ENCODE data around the gene COL23A1.

Gene COL23A1

DNA sequence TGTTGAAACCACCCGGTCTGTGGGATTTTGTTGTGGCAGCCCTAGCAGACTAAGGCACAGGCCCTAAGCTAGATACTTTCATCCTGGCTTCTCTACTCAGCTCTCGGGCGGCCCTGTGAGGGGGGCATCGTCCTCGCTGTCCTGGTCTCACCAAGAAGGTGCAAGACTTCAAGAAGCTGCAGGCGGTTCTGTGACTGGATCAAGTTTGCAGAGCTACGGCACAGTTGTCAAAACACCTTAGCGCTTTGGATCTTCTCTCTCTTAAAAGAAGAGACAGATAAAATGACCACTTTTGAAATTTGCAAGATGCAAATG lies 238.2 kb downstream of the COL23A1 start:
- in situ Hi-C loops (cut with HindIII; ENCODE audit: low sequenced_read_pairs), result no loop called here

DNA sequence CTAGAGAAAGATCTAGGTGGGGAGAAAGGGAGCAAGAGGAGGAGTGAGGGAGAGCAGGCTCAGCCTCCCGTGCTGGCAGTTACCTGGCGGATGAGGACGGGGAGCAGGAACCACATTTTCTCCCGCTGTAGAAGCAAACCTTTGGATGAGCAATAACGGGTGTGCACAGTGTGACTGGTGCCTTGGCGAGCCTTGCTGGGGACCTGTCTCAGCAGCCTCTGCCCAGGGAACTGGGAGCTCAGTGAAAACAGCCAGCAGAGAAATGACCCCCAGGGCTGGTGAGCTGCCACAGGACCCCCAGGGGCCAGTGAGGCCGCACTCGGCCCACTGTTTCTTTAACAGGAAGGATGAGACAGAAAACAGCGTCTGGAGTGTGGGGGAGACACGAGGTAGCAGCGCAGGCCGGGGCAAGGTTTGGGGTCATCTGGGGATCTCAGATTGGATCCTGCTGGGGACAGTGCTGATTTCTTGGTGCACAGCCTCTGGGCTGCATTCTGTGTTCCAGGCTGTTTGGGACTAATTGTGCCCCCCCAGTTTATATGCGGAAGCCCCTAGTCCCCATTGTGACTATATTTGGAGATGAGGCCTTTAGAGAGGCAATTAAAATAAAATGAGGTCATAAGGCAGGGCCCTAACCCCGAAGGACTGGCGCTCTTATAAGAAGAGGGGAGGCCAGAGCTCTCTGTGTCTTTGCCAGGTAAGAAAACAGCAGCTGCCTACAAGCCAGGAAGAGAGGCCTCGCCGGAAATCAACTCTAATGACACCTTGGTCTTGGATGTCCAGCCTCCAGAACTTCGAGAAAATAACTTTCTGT lies 238.8 kb downstream of the COL23A1 start:
- in situ Hi-C loops (cut with HindIII; ENCODE audit: low sequenced_read_pairs), result no loop called here

DNA sequence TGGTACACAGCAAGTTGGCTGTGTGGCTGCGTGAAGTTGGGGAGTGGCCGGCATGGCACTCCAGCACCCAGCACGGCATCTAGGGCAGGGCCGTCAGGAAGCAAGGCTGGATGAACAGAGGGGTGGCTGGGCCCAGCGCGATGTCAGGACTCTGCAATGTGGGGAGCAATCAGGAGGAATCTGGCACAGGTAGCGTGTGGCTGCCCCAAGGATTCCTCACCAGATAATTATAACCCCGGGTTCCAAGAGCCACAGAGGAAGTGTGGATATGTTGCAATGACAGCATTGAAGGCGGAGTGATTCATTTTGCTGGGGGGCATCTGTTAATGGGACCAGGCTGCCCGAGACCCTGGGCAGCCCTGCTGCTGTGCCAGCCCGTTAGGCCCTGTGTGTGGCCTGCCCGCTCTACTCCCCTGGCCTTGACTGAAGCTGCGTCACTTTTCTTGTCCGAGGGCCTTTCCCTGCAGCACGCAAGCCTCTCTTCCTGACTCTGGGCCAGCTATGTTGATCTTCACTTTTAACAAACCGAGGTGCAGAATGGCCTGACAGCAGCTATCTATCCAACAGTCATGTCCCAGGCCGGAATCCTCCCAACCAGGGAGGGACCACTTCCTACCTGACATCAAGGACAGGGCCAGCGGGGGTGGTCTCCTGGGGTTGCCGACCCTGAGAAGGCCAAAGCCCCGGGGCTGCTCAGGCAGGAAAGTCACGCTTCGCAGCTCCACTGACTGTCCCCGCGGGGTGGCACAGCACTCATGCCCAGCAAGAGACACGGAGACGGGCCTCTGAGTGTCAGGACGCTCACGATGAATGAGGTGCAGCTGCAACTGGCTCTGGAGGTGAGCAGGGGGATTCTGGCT lies 239.6 kb downstream of the COL23A1 start:
- in situ Hi-C loops (cut with HindIII; ENCODE audit: low sequenced_read_pairs), result no loop called here

DNA sequence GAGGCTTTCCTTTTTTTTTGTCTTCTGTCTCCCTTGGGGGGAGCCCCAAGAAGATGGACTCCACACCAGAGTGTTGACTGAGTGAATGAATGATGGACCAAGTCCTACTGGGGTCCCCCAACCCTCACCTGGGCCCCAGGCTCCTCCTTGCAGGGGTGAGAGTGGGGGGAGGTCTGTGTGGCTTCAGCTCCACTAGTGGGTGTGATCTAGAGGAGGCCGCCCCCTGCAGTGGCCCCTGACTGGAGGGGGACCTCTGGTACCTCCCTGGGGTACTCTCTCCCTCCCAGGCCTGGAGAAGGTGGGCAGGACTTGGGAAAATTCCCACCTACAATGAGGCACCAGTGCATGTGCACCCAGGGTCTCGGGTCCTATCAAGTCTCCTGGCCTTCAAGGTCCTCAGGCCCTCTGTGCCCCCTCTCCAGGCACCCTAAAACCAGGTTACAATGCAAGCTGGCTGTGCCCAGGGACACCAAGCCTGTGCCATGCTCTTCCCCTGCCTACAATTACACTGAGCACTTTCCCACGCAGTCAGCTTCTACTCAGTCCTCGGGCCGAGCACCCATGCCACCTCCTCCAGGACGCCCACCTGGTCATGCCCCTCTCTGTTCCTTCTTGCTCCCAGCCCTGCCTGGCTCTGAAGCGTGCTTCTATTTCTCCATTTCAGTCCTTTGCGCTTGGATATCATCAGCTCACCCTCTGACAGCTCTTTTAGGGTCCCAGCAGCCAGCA lies 240.4 kb downstream of the COL23A1 start:
- in situ Hi-C loops (cut with HindIII; ENCODE audit: low sequenced_read_pairs), result no loop called here

DNA sequence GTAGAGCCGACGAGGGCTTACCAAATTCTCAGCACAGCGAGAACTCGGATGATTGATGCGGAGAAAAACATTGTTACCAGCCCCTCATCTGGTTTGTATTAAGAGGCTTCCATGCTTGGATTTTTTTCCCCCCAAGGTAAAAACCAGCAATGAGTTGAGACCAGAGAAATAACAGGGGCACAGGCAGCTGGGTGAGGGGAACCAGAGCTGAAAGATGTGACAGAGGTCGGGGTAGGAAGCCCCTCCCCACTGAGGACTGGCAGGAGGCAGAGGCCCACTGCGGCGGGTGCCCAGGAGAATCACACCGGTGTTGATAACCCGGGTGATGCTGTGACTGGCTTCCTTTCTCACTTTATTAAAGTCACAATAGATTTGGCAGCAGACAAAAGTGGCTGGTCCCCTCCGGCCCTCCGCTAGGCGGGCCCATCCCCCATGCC lies 241.1 kb downstream of the COL23A1 start:
- in situ Hi-C loops (cut with HindIII; ENCODE audit: low sequenced_read_pairs), result no loop called here

DNA sequence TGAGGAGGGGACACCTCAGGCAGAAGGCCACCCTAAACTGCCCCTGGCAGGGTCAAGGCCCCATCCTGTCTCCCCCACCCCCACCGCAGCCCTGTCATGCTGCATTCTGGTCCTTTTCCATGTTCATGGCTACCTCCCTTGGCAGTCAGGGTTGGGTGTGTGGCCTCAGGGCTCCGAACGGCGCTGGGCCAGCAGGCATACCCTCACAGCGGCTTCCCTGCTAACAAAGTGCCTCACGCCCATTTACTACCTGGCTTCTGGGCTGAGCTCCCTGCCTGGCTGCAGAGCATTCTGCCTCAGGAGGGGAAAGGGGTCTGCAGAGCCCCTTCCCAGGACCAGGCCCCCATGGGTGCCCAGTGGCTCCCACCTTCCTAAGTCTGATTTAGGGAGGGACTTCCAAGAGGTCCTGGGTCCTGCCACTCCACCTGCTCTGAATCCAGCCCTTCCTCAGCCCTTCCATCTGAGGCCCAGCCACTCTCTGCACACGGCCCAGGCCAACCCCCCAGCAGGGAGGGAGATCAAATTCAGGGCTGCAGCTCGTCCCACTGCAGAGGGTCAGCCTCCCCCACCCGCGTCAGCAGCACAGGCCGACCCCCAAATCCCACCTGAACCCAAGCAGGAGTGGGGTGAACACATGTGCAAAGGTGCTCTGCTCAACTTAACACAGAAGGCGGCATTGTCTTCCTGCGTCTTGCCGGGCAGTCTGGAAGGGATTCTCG lies 241.7 kb downstream of the COL23A1 start:
- in situ Hi-C loops (cut with HindIII; ENCODE audit: low sequenced_read_pairs), result no loop called here

DNA sequence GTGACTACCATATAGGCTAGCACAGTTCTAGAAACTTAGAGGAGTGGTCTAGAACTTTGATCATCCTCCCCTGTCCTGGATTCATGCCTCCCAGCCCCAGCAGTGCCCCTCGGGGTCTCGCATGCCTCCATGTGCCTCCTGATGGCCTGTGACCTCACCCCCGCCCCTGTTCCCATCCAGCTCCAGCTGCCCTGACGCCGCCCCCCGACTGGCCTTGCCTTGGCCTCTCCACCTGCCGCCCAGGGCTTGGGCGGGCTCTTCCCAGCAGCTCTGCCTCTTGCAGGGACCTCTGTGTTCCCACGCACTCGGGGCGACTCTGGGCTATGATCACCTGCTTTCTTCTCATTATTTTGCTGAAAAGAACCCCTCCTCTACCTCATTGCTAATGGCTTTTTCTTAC lies 242.2 kb downstream of the COL23A1 start:
- in situ Hi-C loops (cut with HindIII; ENCODE audit: low sequenced_read_pairs), result no loop called here

DNA sequence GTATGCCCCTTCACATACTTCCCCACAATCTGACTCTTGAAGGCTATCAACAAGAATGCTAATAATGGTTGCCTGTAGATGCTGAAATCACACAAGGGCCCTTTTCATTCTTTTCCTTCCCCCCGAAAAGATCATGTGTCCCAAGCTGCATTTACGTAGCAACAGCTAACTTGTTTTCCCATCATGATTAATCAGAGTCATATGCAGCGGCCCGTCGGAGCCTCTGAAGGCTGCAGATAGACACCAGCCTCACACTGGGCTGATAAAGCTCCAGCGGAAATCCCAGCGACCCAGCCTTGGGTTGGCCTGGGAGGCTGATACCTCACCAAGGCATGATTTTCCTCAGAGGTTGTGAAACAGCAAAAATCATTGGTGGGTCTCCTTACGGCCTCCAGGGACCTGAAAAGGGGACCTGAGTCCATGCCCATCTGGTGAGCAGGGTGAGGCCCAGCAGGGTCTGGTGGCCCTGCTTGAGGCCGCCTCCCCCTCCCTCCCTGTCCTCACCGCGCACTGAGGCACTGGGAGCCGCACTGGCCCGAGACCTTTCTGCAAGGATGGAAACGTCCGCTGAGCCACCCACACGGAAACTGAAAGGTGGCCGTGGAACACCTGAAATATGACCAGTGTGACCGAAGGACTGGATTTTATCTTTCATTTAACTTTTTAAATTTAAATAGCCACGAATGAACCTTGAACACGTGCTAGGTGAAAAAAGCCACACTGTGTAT lies 243.4 kb downstream of the COL23A1 start:
- in situ Hi-C loops (cut with HindIII; ENCODE audit: low sequenced_read_pairs), result no loop called here

DNA sequence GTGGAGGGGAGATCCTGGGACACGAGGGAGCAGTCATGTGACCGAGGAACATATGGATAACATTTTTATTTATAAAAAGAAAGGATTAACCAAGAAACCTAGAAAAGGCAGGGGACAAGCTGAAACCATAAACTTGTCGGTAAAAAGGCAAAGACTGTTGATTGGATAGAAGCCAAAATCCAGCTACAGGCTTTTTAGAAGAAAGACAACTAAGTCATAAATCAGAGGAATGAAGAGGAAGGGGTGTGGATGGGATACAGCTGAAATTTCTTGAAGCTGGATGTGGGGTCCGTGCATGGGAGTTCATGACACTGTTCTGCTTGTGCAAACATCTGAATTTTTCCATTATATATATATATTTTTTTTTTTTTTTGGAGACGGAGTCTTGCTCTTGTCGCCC lies 246.9 kb downstream of the COL23A1 start:
- in situ Hi-C loops (cut with HindIII; ENCODE audit: low sequenced_read_pairs), result no loop called here

DNA sequence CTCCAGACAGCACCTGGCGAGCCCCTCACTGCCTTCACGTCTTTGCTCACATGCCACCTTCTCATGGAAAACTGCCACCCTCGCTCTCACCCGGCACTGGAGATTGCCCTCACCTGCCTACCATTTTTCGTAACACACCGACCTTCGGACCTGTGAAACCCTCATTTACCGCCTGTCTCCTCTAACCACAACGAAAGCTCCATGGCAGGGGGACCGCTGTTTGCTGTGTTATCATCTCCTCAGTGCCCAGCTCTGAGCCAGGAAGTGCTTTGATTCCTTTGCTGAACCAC lies 248.4 kb downstream of the COL23A1 start:
- in situ Hi-C loops (cut with HindIII; ENCODE audit: low sequenced_read_pairs), result no loop called here

DNA sequence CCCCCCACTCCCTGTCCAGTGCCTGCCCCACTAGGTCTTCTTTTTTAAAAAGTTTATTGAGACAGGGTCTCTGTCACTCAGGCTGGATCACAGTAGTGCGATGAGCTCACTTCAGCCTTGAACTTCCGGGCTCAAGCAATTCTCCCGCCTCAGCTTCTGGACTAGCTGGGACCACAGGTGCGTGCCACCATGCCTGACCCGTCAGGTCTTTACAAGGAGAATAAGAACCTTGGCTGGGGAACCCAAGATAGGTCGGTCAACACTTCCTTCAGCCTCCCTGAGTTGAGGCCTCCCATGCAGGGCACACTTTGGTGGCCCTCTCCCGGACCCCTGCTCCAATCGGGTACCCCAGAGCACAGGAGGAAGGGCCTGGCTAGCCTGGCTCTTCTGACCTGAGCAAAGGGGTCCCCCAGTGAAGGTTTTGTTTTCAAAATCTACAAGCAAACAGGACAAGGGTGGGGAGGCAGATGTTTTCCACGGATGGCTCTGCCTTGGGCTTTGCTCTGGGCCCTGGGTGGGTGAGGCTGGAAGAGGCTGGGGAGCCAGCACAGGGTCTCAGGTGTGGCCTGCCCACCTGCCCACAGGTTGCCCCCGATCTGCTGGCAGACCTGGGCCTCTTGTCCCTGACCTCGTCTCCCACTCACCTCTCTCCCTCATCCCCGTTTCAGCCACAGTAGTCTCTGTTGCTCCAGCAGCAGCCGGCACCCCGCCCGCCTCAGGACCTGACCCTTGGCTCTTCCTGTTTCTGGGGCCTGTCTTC lies 248.9 kb downstream of the COL23A1 start:
- in situ Hi-C loops (cut with HindIII; ENCODE audit: low sequenced_read_pairs), result no loop called here

DNA sequence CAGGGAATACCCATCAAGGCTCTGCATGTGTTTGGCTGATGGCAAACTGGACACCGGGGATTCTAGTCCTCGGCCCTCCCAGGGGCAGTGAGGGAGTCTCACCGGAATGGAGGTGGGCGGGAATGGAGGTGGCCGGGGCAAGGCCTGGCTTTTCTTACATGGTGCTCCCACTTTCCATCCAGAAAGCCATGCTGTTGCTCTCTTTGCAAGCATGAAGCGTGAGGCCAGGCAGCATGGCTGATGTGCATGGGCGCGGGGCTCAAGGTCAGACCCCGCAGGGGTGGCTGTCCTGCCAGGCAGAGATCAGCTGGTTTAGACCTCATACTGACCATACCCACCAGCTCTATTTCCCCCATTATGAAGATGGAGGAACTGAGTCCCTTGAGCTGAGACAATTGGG lies 249.6 kb downstream of the COL23A1 start:
- in situ Hi-C loops (cut with HindIII; ENCODE audit: low sequenced_read_pairs), result no loop called here

DNA sequence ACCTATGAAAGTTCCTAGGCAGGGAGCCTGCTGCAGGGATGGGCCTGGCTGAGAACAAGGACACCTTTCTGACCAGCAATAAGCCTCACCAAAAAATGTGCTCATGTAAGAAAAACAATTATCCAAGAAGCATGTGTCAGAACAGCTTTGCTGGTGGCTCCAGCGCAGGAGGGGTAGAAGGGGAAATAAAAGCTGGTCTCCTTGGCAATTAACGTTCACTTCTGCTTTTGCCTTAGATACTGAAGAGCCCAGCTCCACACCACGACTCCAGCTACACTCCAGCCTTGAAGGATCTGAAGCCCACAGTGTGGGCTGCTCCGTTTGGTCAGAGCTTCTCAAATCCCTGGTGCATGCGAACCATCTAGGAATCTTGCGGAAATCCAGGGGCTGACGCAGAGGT lies 250.0 kb downstream of the COL23A1 start:
- in situ Hi-C loops (cut with HindIII; ENCODE audit: low sequenced_read_pairs), result no loop called here

DNA sequence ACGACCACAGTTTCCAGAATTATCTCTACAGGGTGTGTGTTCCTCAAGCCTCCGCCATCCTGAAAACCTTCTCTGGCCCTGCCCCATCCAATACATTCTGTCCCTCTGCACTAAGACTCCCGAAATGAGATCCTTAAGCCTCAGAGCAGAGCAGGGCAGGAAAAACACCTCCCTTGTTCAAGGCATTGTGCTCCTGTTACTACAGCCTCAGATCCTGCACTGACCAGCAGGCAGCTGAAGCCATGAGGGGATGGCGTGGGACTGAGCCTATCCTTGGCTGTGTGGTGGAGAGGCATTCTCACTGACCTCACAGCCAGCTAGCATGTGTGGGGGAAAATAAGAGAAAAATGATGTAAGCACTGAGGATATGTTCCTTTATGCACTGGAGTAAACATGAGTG lies 250.9 kb downstream of the COL23A1 start:
- in situ Hi-C loops (cut with HindIII; ENCODE audit: low sequenced_read_pairs), result no loop called here

DNA sequence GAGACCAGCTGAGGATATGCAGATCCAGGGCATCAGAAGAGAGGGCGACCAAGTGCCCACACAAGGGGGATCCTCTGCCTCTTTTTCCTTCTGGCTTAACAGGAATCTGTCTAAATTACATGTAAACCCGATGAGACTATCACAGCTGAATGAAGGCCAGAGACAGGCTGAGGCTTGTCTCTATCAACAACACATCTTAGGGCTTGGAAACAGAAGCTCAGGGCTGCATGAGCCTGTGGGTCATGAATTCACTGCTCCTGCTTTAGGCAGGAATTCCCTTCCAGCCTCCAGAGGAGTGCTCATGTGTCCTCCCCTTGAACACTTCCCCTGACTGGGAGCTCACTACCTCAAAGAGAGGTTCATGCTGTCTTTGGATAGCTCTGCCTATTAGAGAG lies 251.4 kb downstream of the COL23A1 start:
- in situ Hi-C loops (cut with HindIII; ENCODE audit: low sequenced_read_pairs), result no loop called here

DNA sequence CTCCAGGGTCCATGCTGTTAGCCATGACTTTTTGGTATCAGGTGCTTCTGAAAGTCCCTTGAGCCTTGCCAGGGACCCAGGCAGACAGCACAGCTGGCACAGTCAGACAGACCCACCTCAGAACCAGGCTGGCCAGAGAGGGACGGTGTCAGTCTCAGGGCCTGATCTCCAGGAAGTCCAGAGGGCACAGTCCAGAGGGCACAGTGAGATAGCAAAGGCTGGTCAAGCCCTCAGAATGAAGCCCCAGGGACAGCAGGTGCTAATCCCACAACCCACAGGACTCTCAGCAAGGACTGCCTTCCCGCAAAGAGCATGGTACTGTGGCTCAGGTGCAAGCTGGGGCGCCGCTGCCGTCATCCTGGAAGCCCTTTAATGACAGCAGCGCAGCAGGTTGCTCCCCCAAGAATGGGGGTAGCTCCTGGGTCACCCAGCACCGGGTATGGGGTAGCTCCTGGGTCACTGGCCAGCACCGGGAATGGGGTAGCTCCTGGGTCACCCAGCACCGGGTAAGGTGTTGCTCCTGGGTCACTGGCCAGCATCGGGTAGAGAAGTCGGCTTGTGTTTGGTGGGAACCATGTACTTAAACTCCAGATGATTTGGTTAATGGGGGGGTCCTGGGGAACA lies 252.0 kb downstream of the COL23A1 start:
- in situ Hi-C loops (cut with HindIII; ENCODE audit: low sequenced_read_pairs), result no loop called here

DNA sequence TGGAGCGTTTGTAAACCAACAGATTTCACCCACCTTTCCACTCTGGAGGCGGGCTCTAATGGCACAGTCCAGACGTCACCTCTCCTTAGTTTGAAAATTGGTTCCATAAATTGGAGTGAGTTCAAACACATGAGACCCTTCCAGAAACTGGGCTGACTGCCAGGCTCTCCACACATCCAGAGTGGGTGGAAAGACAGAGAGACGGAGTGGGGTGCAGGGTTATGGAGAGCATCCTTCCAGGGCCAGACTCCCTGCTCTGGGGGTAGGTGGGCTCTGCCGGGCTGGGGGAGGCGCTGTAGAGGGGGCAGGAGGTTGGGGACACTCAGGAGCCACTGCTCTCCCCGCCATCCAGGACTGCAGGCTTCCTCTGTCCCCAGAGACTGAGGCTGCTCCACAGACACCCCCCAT lies 252.9 kb downstream of the COL23A1 start:
- in situ Hi-C loops (cut with HindIII; ENCODE audit: low sequenced_read_pairs), result no loop called here

DNA sequence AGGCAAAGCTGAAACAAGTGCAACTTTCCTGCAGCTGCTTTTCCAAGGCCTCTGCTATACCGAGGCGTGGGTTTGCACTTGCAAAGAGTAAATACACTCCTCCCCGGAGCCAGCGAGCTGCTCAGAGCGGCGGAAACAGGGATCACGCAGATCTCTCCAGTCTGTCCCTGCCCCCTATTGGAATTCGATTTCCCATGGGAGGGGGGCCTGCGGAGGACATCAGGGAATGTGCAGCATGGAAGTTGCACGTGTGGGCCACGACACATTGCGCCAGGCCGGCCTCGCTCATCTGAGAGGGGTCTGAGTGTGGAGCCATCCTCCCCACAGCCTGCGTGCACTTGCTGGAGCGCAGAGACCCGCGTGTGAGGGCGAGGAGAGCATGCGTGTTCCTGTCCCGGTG lies 253.3 kb downstream of the COL23A1 start:
- in situ Hi-C loops (cut with HindIII; ENCODE audit: low sequenced_read_pairs), result no loop called here

DNA sequence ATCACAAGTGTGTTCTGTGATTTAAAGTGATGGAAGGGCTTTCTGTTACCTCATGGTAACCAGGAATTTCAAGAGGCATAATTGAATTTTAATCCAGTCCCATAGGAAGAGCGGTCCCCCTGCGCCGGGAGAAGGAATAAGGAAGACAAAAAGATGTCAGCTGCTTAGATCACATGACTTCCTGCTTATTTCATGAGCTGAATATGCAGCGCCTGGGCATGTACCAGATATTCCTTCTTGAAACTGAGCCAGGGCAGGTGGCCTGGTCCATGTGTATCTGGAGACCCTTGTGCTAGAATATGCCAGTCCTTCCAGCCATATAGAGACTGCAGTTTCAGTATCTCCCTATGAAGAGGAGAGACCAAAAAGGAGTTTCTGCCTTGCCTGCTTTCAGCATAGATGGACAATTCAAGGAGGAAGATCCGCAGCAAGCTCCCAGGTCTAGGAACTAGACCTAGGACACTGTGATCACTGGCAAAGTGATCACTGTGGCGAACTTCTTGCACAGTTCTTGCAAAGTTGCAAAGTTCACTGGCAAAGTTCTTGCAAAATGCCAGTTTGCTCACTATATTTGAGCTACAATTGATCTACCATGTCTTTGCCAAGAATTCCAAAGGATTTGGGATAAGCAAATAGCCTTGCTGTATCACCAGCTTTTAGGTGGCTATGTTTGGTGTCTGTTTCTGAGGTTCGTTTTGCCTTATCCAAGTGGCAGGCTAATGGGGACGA lies 254.7 kb downstream of the COL23A1 start:
- in situ Hi-C loops (cut with HindIII; ENCODE audit: low sequenced_read_pairs), result no loop called here

All from DLD1 (cell line).